Neural cell (in vitro differentiated cells): Measurements from ENCODE around the gene GBP4. TPM values are rescaled to one million over a fixed set of nuclear protein-coding genes. Genes with fewer than 3 reads are reported as not detected.

Experiments used
- H2AFZ ChIP-seq: fragments of 200-600, 300-800 bp; sonication (generic), shearing (Covaris generic); 2 replicates; pipeline ENCODE4 v1.6.0; 2014; ENCODE audit warnings: low read depth, mild to moderate bottlenecking, antibody characterized with exemption, low read length, moderate library complexity
- H3F3A ChIP-seq: fragments of 200-600 bp; shearing (Covaris generic); 2 replicates; pipeline ENCODE4 v1.6.1; 2016; ENCODE audit warnings: mild to moderate bottlenecking, moderate library complexity, mixed read lengths, antibody characterized with exemption, low read length; ENCODE audit not compliant: insufficient read depth, poor library complexity, severe bottlenecking
- H3K27ac ChIP-seq: fragments of 200-600, 300-800 bp; sonication (generic), shearing (Covaris generic); 2 replicates; pipeline ENCODE4 v1.5.1; 2014; ENCODE audit warnings: mild to moderate bottlenecking, low read length, moderate library complexity
- H3K27me3 ChIP-seq: fragments of 300-800, 200-600 bp; sonication (generic), shearing (Covaris generic); 2 replicates; pipeline ENCODE4 v1.6.0; 2014; ENCODE audit warnings: mild to moderate bottlenecking, low read depth, low read length, moderate library complexity; ENCODE audit not compliant: insufficient read depth
- H3K36me3 ChIP-seq: fragments of 300-800, 200-600 bp; sonication (generic), shearing (Covaris generic); 2 replicates; pipeline ENCODE4 v1.5.1; 2014; ENCODE audit warnings: mild to moderate bottlenecking, antibody characterized with exemption, low read length, moderate library complexity; ENCODE audit not compliant: insufficient read depth
- H3K4me2 ChIP-seq: fragments of 300-800, 200-600 bp; sonication (generic), shearing (Covaris generic); 2 replicates; pipeline ENCODE4 v1.6.0; 2014; ENCODE audit warnings: mild to moderate bottlenecking, low read length
- H3K4me3 ChIP-seq: fragments of 300-800, 200-600 bp; sonication (generic), shearing (Covaris generic); 2 replicates; pipeline ENCODE4 v1.5.1; 2014; ENCODE audit warnings: mild to moderate bottlenecking, low read length, moderate library complexity
- H3K79me2 ChIP-seq: fragments of 200-600 bp; shearing (Covaris generic); replicated peaks from 2 replicates; pipeline ENCODE4 v1.6.0; 2014; ENCODE audit warnings: mild to moderate bottlenecking, low read length, moderate library complexity; ENCODE audit not compliant: insufficient read depth
- H3K9ac ChIP-seq: fragments of 300-800, 200-600 bp; sonication (generic), shearing (Covaris generic); 2 replicates; pipeline ENCODE4 v1.6.1; 2016; ENCODE audit warnings: mild to moderate bottlenecking, low read length, mixed read lengths
- H3K9me2 ChIP-seq: fragments of 200-600 bp; shearing (Covaris generic); 2 replicates; pipeline ENCODE4 v1.6.1; 2016; ENCODE audit warnings: mild to moderate bottlenecking, low read length, mixed read lengths; ENCODE audit not compliant: insufficient read depth
- H3K9me3 ChIP-seq: fragments of 200-600, 300-800 bp; sonication (generic), shearing (Covaris generic); 2 replicates; pipeline ENCODE4 v1.6.1; 2016; ENCODE audit warnings: mild to moderate bottlenecking, mixed run types, low read length, moderate library complexity, mixed read lengths
- H4K20me1 ChIP-seq: fragments of 200-600 bp; shearing (Covaris generic); 2 replicates; pipeline ENCODE4 v1.6.1; 2016; ENCODE audit warnings: mild to moderate bottlenecking, mixed run types; ENCODE audit not compliant: insufficient read depth
- CTCF ChIP-seq: fragments of 450-650 bp; IDR thresholded peaks from 2 replicates; pipeline ENCODE4 v1.5.1; 2014; ENCODE audit warnings: antibody characterized with exemption, mild to moderate bottlenecking, moderate library complexity; ENCODE audit not compliant: poor library complexity, severe bottlenecking
- EP300 ChIP-seq: fragments of 450-650 bp; conservative IDR thresholded peaks from 2 replicates; pipeline ENCODE4 v1.6.1; 2014; ENCODE audit warnings: antibody characterized with exemption, mild to moderate bottlenecking, moderate library complexity; ENCODE audit not compliant: poor library complexity, severe bottlenecking
- EZH2 ChIP-seq: fragments of 200-600, 300-800 bp; shearing (Covaris generic), sonication (generic); IDR thresholded peaks from 2 replicates; pipeline ENCODE4 v1.6.1; 2014; ENCODE audit warnings: antibody characterized with exemption, low read length, borderline replicate concordance, mild to moderate bottlenecking; ENCODE audit not compliant: insufficient read depth, poor library complexity, severe bottlenecking
- MXI1 ChIP-seq: fragments of 450-650 bp; conservative IDR thresholded peaks from 2 replicates; pipeline ENCODE4 v1.6.1; 2014; ENCODE audit warnings: antibody characterized with exemption, mild to moderate bottlenecking; ENCODE audit not compliant: poor library complexity, severe bottlenecking
- POLR2AphosphoS5 ChIP-seq: IDR thresholded peaks from 2 replicates; pipeline ENCODE4 v1.6.1; 2012
- RAD21 ChIP-seq: fragments of 450-650 bp; conservative IDR thresholded peaks from 2 replicates; pipeline ENCODE4 v1.6.1; 2014; ENCODE audit warnings: antibody characterized with exemption, mild to moderate bottlenecking, moderate library complexity
- REST ChIP-seq: IDR thresholded peaks from 2 replicates; pipeline ENCODE4 v1.6.1; 2012; ENCODE audit warnings: borderline replicate concordance
- SMC3 ChIP-seq: fragments of 450-650 bp; conservative IDR thresholded peaks from 2 replicates; pipeline ENCODE4 v1.6.1; 2014; ENCODE audit warnings: antibody characterized with exemption, mild to moderate bottlenecking, moderate library complexity; ENCODE audit not compliant: poor library complexity
- TAF1 ChIP-seq: IDR thresholded peaks from 2 replicates; pipeline ENCODE4 v1.6.1; 2012; ENCODE audit warnings: low read depth
- polyA plus RNA-seq: library from polyadenylated mRNA; depleted of rRNA; stranded (reverse); fragments of >200 nt; gene quantifications from 2 replicates; pipeline ENCODE4 v1.2.3, GENCODE V29; 2014

GBP4 gene
- polyA plus RNA-seq, 1 donor from 2014 or later = not detected

- H3K9me3 ChIP-seq = no peaks in the 10 kb centered on the region
- no peak overlapping the region for H3K9ac ChIP-seq
- H3K9me2 ChIP-seq = no peaks in the 10 kb centered on the region
- no peaks in the 10 kb centered on the region for H3K36me3 ChIP-seq
- TF ChIP-seq MXI1 (no peak), RAD21 (no peak), REST (no peak), EP300 (no peak), SMC3 (no peak), EZH2 (no peak), CTCF (no peak), TAF1 (no peak), POLR2AphosphoS5 (no peak)
- no peak overlapping the region for H2AFZ ChIP-seq
- H3F3A ChIP-seq = no peaks in the 10 kb centered on the region
- H4K20me1 ChIP-seq = no peaks in the 10 kb centered on the region
- no peak overlapping the region for H3K4me3 ChIP-seq
- H3K27me3 ChIP-seq = no peaks in the 10 kb centered on the region
- no peak overlapping the region for H3K4me2 ChIP-seq
- H3K79me2 ChIP-seq = no peaks in the 10 kb centered on the region
- no peak overlapping the region for H3K27ac ChIP-seq
Observed at GRCh38 chr1:89200663-89201062, 1.9 kb upstream of the GBP4 start.

GRCh38 chr1:89199525-89200031 lies 836 bp upstream of the GBP4 start:
- H4K20me1 ChIP-seq = no peaks in the 10 kb centered on the region
- no peaks in the 10 kb centered on the region for H3K9me3 ChIP-seq
- H3K36me3 ChIP-seq = no peaks in the 10 kb centered on the region
- H3K27me3 ChIP-seq = no peaks in the 10 kb centered on the region
- H3K9ac ChIP-seq = no peak overlapping the region
- H3K4me3 ChIP-seq = no peak overlapping the region
- H3K4me2 ChIP-seq = no peak overlapping the region
- H3K27ac ChIP-seq = no peak overlapping the region
- no peak overlapping the region for H2AFZ ChIP-seq
- H3K9me2 ChIP-seq = no peaks in the 10 kb centered on the region
- no peaks in the 10 kb centered on the region for H3F3A ChIP-seq
- H3K79me2 ChIP-seq = no peaks in the 10 kb centered on the region
- no peak for TF ChIP-seq EP300

- Histone ChIP-seq H3K27me3 (no peaks in the 10 kb centered on the region), H3K79me2 (no peaks in the 10 kb centered on the region), H2AFZ (no peak overlapping the region), H3K4me3 (no peak overlapping the region), H3F3A (no peaks in the 10 kb centered on the region), H3K9me3 (no peaks in the 10 kb centered on the region), H3K9me2 (no peaks in the 10 kb centered on the region), H3K4me2 (no peak overlapping the region), H3K9ac (no peak overlapping the region), H4K20me1 (no peaks in the 10 kb centered on the region), H3K36me3 (no peaks in the 10 kb centered on the region), H3K27ac (no peak overlapping the region)
- TF ChIP-seq CTCF = no peak
- TF ChIP-seq EZH2 = no peak
- TF ChIP-seq POLR2AphosphoS5 = no peak
- no peak for TF ChIP-seq EP300
- no peak for TF ChIP-seq SMC3
- no peak for TF ChIP-seq REST
- TF ChIP-seq MXI1 = no peak
- no peak for TF ChIP-seq TAF1
- no peak for TF ChIP-seq RAD21
Observed at GRCh38 chr1:89198081-89198480, 661 bp downstream of the GBP4 start.
